Astrocyte of the spinal cord (primary cell): ENCODE measurements around the gene TXNDC11.

Experiments used
- DNase-seq: peaks from one replicate; pipeline ENCODE4 v3.0.0; 2011; ENCODE audit warnings: low read depth, low spot score
- H3K4me3 ChIP-seq: 2 replicates; pipeline ENCODE4 v1.5.1; 2011; ENCODE audit warnings: low read depth, mild to moderate bottlenecking, low read length, moderate library complexity
- in situ Hi-C: cut with HindIII; loops from 2 replicates; pipeline ENCODE4 v1.10.0; 2017; ENCODE audit warnings: low sequenced_read_pairs
- TF ChIP-seq, protein P1 (sequence below): IDR thresholded peaks from 2 replicates; pipeline ENCODE4 v1.5.1; 2012; ENCODE audit warnings: low read depth, mild to moderate bottlenecking, low read length, inconsistent platforms

TXNDC11 gene

GRCh38 chr16:11637320-11637719 lies 105.3 kb downstream of the TXNDC11 start:
- DNase-seq = no peak
- in situ Hi-C loops = no loop called here
- no peak overlapping the region for H3K4me3 ChIP-seq
- TF ChIP-seq, protein P1, sequence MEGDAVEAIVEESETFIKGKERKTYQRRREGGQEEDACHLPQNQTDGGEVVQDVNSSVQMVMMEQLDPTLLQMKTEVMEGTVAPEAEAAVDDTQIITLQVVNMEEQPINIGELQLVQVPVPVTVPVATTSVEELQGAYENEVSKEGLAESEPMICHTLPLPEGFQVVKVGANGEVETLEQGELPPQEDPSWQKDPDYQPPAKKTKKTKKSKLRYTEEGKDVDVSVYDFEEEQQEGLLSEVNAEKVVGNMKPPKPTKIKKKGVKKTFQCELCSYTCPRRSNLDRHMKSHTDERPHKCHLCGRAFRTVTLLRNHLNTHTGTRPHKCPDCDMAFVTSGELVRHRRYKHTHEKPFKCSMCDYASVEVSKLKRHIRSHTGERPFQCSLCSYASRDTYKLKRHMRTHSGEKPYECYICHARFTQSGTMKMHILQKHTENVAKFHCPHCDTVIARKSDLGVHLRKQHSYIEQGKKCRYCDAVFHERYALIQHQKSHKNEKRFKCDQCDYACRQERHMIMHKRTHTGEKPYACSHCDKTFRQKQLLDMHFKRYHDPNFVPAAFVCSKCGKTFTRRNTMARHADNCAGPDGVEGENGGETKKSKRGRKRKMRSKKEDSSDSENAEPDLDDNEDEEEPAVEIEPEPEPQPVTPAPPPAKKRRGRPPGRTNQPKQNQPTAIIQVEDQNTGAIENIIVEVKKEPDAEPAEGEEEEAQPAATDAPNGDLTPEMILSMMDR = no peak

DNA sequence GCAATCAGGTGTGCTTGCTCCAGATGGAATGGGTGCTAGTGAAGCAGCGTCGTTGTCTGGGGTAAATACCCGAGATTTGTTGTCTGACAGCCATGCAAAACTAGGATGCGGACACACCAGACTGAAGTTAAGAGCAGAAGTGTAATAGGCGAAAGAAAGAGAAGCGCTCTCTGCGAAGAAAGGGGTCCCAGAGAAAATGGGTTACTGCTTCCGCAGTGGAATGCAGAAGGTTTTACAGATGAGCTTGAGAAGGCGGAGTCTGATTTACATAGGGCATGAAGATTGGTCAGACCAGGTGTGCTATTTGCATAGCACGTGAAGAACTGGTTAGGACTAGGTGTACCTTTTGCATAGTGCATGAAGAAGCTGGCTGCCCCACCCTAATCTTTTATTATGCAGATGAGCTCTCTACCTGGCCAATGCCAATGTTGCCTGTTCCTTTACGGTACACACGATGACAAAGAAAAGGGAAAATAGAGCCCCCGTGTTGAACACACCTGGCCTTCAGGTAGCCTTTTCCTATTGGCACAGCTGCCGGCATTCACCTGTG lies 106.4 kb downstream of the TXNDC11 start:
- H3K4me3 ChIP-seq = no peak overlapping the region
- DNase-seq = no peak
- TF ChIP-seq, protein P1 = no peak
- in situ Hi-C loops = no loop called here

- no peak overlapping the region for H3K4me3 ChIP-seq
- no peak for DNase-seq
- TF ChIP-seq, protein P1 = no peak
- in situ Hi-C loops = no loop called here
These were observed 106.9 kb downstream of the TXNDC11 start for GRCh38 chr16:11635679-11636171.

GRCh38 chr16:11635113-11635652 lies 107.5 kb downstream of the TXNDC11 start:
- H3K4me3 ChIP-seq = no peak overlapping the region
- in situ Hi-C loops = no loop called here
- TF ChIP-seq, protein P1 = no peak
- no peak for DNase-seq

GRCh38 chr16:11634312-11634711 lies 108.3 kb downstream of the TXNDC11 start:
- no peak for DNase-seq
- TF ChIP-seq, protein P1 = no peak
- in situ Hi-C loops = no loop called here
- no peak overlapping the region for H3K4me3 ChIP-seq

GRCh38 chr16:11633113-11633512 lies 109.5 kb downstream of the TXNDC11 start:
- no peak for DNase-seq
- in situ Hi-C loops = no loop called here
- TF ChIP-seq, protein P1 = no peak
- no peak overlapping the region for H3K4me3 ChIP-seq
